Measurements from ENCODE around the gene GALK1.

GRCh38 chr17:75748706-75749105 lies 16.3 kb downstream of the GALK1 start:
- TF ChIP-seq CTCF (IDR thresholded peaks at IDR 0.05 in 4 of 5, conservative IDR thresholded peaks at IDR 0.05 in 1 of 5) (no peak), POLR2A (IDR thresholded peaks at IDR 0.05) (no peak)

Measured in gastrocnemius medialis (tissue), 4 donors.